GM20000 (cell line): ENCODE measurements around the gene ITGB6.

Experiments
- DNase-seq: peaks from one replicate; pipeline ENCODE4 v3.0.0; 2012; ENCODE audit warnings: low spot score
- TF ChIP-seq, protein P1 (sequence below): IDR thresholded peaks from 2 replicates; pipeline ENCODE4 v1.5.1; 2012; ENCODE audit warnings: mild to moderate bottlenecking, control low read depth; ENCODE audit errors: extremely low read depth, missing control alignments

Gene ITGB6

GRCh38 chr2:160073284-160073888 is 126.7 kb downstream of the ITGB6 start:
- TF ChIP-seq, protein P1, sequence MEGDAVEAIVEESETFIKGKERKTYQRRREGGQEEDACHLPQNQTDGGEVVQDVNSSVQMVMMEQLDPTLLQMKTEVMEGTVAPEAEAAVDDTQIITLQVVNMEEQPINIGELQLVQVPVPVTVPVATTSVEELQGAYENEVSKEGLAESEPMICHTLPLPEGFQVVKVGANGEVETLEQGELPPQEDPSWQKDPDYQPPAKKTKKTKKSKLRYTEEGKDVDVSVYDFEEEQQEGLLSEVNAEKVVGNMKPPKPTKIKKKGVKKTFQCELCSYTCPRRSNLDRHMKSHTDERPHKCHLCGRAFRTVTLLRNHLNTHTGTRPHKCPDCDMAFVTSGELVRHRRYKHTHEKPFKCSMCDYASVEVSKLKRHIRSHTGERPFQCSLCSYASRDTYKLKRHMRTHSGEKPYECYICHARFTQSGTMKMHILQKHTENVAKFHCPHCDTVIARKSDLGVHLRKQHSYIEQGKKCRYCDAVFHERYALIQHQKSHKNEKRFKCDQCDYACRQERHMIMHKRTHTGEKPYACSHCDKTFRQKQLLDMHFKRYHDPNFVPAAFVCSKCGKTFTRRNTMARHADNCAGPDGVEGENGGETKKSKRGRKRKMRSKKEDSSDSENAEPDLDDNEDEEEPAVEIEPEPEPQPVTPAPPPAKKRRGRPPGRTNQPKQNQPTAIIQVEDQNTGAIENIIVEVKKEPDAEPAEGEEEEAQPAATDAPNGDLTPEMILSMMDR, result no peak
- DNase-seq, result no peak

DNA sequence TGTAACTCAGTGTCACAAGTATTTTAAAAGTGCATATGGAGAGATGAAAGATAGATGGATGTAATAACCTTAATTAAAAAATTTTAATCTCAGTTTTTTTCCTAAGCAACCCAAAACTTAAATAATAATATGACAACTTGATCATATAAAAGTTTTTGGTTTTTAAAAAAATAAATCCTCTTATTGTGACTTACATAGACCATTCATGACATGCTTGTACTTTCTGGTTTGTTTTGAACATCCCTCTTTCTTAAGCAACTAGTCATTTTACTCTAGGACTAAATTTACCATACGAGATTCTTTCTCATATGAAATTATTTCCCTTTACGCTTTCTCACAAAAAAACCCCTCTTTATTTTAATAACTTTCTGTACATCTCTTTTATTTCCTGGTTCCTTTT is 131.2 kb downstream of the ITGB6 start:
- TF ChIP-seq, protein P1, result no peak
- no peak for DNase-seq

DNA sequence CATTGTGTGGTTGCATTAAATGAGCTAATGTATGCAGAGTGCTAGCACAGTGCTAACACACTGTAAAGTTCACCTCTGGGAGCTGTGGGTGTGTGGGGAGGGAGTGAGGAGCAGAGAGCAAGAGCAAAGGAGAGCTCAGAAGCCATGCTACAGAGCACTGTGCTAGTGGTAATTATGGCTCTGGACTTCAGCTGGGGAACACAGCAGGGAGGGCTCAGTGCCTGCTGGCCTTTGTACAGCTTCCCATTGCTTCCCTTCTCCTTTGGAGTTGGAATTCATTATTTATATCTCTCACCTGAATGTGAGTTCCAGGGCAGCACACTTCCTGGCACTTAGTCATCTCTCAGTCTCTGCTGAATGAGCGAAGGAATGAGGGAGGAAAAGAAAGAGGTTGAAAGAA is 135.2 kb downstream of the ITGB6 start:
- TF ChIP-seq, protein P1, result no peak
- DNase-seq, result no peak

DNA sequence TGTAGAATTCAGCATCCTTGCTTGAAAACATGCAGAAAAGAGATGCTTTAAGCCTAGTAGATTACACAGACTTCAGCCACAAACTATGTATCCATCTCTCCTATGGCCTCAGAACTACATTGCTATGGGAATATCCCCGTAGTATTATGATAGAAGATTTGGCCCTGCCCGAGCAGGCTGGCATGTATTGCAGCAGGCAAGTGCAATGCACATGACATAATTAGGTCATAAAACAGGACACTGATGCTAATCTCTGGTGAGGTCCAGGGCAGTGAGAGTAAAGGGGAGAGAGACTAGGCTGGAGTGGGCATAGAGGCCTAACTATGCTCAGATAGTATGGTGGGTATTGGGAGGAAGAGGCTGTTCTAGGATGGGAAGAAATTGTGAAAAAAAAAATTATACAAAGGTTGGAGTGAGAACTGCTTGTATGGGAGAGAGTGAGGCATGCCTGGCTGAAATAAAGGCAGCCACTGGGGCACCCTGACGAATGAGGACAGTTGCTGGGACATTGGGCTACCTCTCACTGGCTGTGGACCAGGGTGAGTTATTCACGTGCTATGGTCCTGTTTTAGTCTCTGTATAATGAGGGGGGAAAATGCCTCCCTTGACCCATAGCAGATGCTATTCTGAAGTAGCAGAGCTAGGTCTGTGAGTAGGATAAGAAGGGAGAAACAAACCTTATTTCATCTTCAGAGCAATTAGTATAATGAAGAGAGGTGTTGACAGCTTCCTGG is 136.0 kb downstream of the ITGB6 start:
- TF ChIP-seq, protein P1, result no peak
- no peak for DNase-seq

GRCh38 chr2:160063271-160063670 is 136.8 kb downstream of the ITGB6 start:
- TF ChIP-seq, protein P1, result no peak
- DNase-seq, result no peak

- DNase-seq, result no peak
- TF ChIP-seq, protein P1, result no peak
Measured at GRCh38 chr2:160062292-160063005, 137.6 kb downstream of the ITGB6 start, which contains the start of gene PLA2R1. Gene PLA2R1 (minus strand): TSS chr2:160062615. CDS start chr2:160062403, 212 bp downstream.

- no peak for DNase-seq
- TF ChIP-seq, protein P1, result no peak
Measured at GRCh38 chr2:160061944-160062291, 138.2 kb downstream of the ITGB6 start.
